ACC112 (cell line): Measurements from ENCODE around the gene KAT6B.

Source experiments
- H2AFZ ChIP-seq: fragments of 200-600 bp; sonication (generic); one replicate; pipeline ENCODE4 v1.6.0; 2017; ENCODE audit warnings: antibody characterized with exemption, low read length; ENCODE audit not compliant: unreplicated experiment
- H3K27ac ChIP-seq: fragments of 200-600 bp; sonication (generic); 2 replicates; pipeline ENCODE4 v1.5.1; 2014; ENCODE audit warnings: low read depth, mild to moderate bottlenecking, antibody characterized with exemption, low read length, moderate library complexity
- H3K27me3 ChIP-seq: fragments of 200-600 bp; sonication (generic); 2 replicates; pipeline ENCODE4 v1.6.1; 2014; ENCODE audit warnings: mild to moderate bottlenecking, antibody characterized with exemption, low read length, moderate library complexity, mixed read lengths; ENCODE audit not compliant: insufficient read depth
- H3K36me3 ChIP-seq: fragments of 200-600 bp; sonication (generic); 2 replicates; pipeline ENCODE4 v1.6.1; 2016; ENCODE audit warnings: mild to moderate bottlenecking, antibody characterized with exemption, low read length, moderate library complexity, mixed read lengths; ENCODE audit not compliant: insufficient read depth
- H3K4me1 ChIP-seq: fragments of 200-600 bp; sonication (generic); one replicate; pipeline ENCODE4 v1.6.1; 2016; ENCODE audit warnings: low read length, mixed read lengths; ENCODE audit not compliant: insufficient read depth, unreplicated experiment, control insufficient read depth
- H3K4me3 ChIP-seq: fragments of 200-600 bp; sonication (generic); 2 replicates; pipeline ENCODE4 v1.5.1; 2014; ENCODE audit warnings: mild to moderate bottlenecking, low read depth, low read length
- H3K79me2 ChIP-seq: fragments of 200-600 bp; sonication (generic); one replicate; pipeline ENCODE4 v1.6.0; 2016; ENCODE audit warnings: low read length; ENCODE audit not compliant: control insufficient read depth, unreplicated experiment, insufficient read depth

KAT6B gene

GRCh38 chr10:75081379-75081778, 255.0 kb downstream of the KAT6B start:
- Histone ChIP-seq H3K4me3 (no peak overlapping the region), H3K4me1 (no peaks in the 10 kb centered on the region), H3K79me2 (no peaks in the 10 kb centered on the region), H3K27me3 (0 out of 2 replicates have a peak, but pooled peaks cover 4% of the 10 kb centered on the region), H3K27ac (no peak overlapping the region), H2AFZ (no peak overlapping the region), H3K36me3 (no peaks in the 10 kb centered on the region)
